Panc1 (cell line): Measurements from ENCODE around the gene IL24. TPM values are rescaled to one million over a fixed set of nuclear protein-coding genes. Genes with fewer than 3 reads are reported as not detected.

Experiments
- ATAC-seq: fragments of 200-7000 bp; cut with Tn5 transposase; 2 replicates; pipeline ENCODE4 v1.9.1; 2020; ENCODE audit warnings: mild to moderate bottlenecking, moderate library complexity
- BruUV-seq: library from RNA; stranded (reverse); fragments of 400-500 nt; replicated peaks from 2 replicates; lab custom pipeline; 2021; lab: Mats Ljungman, UMichigan
- CTCF ChIA-PET: fragments of 300-600 bp; sonication (Branson Sonifier 250); formaldehyde crosslinking; loops from one replicate; lab custom pipeline; 2022; ENCODE audit warnings: antibody characterized with exemption; lab: Charles Lee
- POLR2A ChIA-PET: fragments of 300-600 bp; sonication (Branson Sonifier 250); formaldehyde crosslinking; loops from one replicate; lab custom pipeline; 2022; ENCODE audit warnings: antibody characterized with exemption; lab: Charles Lee
- DNase-seq: peaks from one replicate; pipeline ENCODE4 v3.0.0-alpha.2; 2010; ENCODE audit warnings: low read depth, low spot score
- H3K27ac ChIP-seq: 2 replicates; pipeline ENCODE4 v1.5.1; 2011; ENCODE audit warnings: mild to moderate bottlenecking, low read length, inconsistent platforms
- H3K27me3 ChIP-seq: fragments of 200-500 bp; sonication (Bioruptor generic); 2 replicates; pipeline ENCODE4 v1.6.0; 2014; ENCODE audit warnings: low read length, inconsistent platforms; ENCODE audit not compliant: control insufficient read depth, insufficient read depth
- H3K36me3 ChIP-seq: fragments of 200-500 bp; sonication (Bioruptor generic); 2 replicates; pipeline ENCODE4 v1.5.1; 2014; ENCODE audit warnings: inconsistent platforms, mild to moderate bottlenecking, low read length, moderate library complexity; ENCODE audit not compliant: control insufficient read depth, insufficient read depth
- H3K4me1 ChIP-seq: 2 replicates; pipeline ENCODE4 v1.5.1; 2011; ENCODE audit warnings: inconsistent platforms, mild to moderate bottlenecking, low read length, moderate library complexity; ENCODE audit not compliant: control insufficient read depth, insufficient read depth
- H3K4me3 ChIP-seq, 2 experiments: 2 replicates each; pipeline ENCODE4 v1.5.1; 2011 to 2012; ENCODE audit warnings: low read depth in 2 of 2, low read length in 2 of 2, mild to moderate bottlenecking in 2 of 2, inconsistent platforms in 1 of 2, moderate library complexity in 1 of 2
- H3K9me3 ChIP-seq: fragments of 200-500 bp; sonication (Bioruptor generic); 2 replicates; pipeline ENCODE4 v1.5.1; 2014; ENCODE audit warnings: low read depth, mild to moderate bottlenecking, inconsistent platforms, low read length, moderate library complexity; ENCODE audit not compliant: control insufficient read depth, insufficient read depth
- SIN3A ChIP-seq: IDR thresholded peaks from 2 replicates; pipeline ENCODE4 v1.6.1; 2012; ENCODE audit warnings: low read depth, mild to moderate bottlenecking, low read length, moderate library complexity, borderline replicate concordance; ENCODE audit not compliant: insufficient read depth
- TCF7L2 ChIP-seq: IDR thresholded peaks from 2 replicates; pipeline ENCODE4 v1.6.1; 2011; ENCODE audit warnings: mild to moderate bottlenecking, low read depth, low read length, inconsistent platforms
- in situ Hi-C: cut with HindIII; loops from 2 replicates; pipeline ENCODE4 v1.10.0; 2016; ENCODE audit warnings: low sequenced_read_pairs, low pct_unique_long_range_greater_than_20kb
- intact Hi-C: fragments of 100-400 bp; cut with micrococcal nuclease; formaldehyde crosslinking; loops from one replicate; pipeline ENCODE4 v1.10.0; 2022; ENCODE audit not compliant: unreplicated experiment
- total RNA-seq: library from RNA; stranded (reverse); gene quantifications from one replicate; pipeline ENCODE4 v1.2.1, GENCODE V29; 2021; ENCODE audit not compliant: unreplicated experiment
- TF ChIP-seq, protein P1 (sequence below): fragments of 450-650 bp; IDR thresholded peaks from 2 replicates; pipeline ENCODE4 v1.5.1; 2017; ENCODE audit warnings: mild to moderate bottlenecking

Gene IL24
- total RNA-seq, 1 experiment from 2014 or later, result not detected

DNA sequence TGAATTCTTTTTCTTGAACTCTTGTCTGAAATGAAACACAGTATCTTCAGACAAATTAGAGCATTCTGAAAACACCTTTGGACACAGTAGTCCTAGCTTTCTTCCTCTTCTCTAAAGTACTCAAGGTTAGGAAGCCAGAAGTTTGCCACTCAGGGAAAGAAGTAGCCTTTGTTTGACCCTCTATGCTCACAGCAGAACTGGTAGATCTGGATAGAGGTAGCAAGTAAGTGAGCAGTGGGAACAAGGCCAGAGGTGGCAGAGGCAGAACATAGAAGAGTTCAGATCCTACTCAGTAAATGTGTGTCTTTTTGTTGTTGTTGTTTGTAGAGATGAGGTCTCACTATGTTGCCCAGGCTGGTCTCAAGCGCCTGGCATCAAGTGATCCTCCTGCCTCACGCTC is 56.4 kb downstream of the IL24 start:
- in situ Hi-C loops (no loop called here), intact Hi-C loops (no loop called here)
- BruUV-seq, result no TSS peak
- Histone ChIP-seq H3K9me3 (no peaks in the 10 kb centered on the region), H3K36me3 (no peaks in the 10 kb centered on the region), H3K4me1 (no peaks in the 10 kb centered on the region), H3K4me3 (no peak overlapping the region), H3K27ac (no peak overlapping the region), H3K27me3 (no peaks in the 10 kb centered on the region)
- CTCF ChIA-PET, result no interaction called here
- DNase-seq, result no peak
- no peak for ATAC-seq
- TF ChIP-seq SIN3A (no peak), TCF7L2 (no peak)
- TF ChIP-seq, protein P1, sequence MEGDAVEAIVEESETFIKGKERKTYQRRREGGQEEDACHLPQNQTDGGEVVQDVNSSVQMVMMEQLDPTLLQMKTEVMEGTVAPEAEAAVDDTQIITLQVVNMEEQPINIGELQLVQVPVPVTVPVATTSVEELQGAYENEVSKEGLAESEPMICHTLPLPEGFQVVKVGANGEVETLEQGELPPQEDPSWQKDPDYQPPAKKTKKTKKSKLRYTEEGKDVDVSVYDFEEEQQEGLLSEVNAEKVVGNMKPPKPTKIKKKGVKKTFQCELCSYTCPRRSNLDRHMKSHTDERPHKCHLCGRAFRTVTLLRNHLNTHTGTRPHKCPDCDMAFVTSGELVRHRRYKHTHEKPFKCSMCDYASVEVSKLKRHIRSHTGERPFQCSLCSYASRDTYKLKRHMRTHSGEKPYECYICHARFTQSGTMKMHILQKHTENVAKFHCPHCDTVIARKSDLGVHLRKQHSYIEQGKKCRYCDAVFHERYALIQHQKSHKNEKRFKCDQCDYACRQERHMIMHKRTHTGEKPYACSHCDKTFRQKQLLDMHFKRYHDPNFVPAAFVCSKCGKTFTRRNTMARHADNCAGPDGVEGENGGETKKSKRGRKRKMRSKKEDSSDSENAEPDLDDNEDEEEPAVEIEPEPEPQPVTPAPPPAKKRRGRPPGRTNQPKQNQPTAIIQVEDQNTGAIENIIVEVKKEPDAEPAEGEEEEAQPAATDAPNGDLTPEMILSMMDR, result no peak
- POLR2A ChIA-PET, result no interaction called here

Other genes starting within 250 kb of the IL24 start
- 72.4 TPM for gene MAPKAPK2, start 212.5 kb upstream of the IL24 start, total RNA-seq
- gene IL19, start 126.7 kb upstream of the IL24 start, total RNA-seq, result not detected
- not detected for gene IL10, start 124.9 kb upstream of the IL24 start, total RNA-seq
- gene IL20, start 31.8 kb upstream of the IL24 start, total RNA-seq, result not detected
- 0.41 TPM for gene FCMR, start 24.5 kb downstream of the IL24 start, total RNA-seq
- 1.4 TPM for gene PIGR, start 49.0 kb downstream of the IL24 start, total RNA-seq
- not detected for gene FCAMR, start 73.0 kb downstream of the IL24 start, total RNA-seq
- 0.08 TPM for gene C1orf116, start 135.3 kb downstream of the IL24 start, total RNA-seq
- 7.1 TPM for gene YOD1, start 153.8 kb downstream of the IL24 start, total RNA-seq
- 35.6 TPM for gene PFKFB2, start 155.8 kb downstream of the IL24 start, total RNA-seq
- 0.62 TPM for gene C4BPB, start 191.4 kb downstream of the IL24 start, total RNA-seq
- gene C4BPA, start 206.8 kb downstream of the IL24 start, total RNA-seq, result 0.26 TPM